GM13977 (cell line): ENCODE results near the gene SYT11.

Experiments
- DNase-seq: peaks from one replicate; pipeline ENCODE4 v3.0.0; 2012; ENCODE audit warnings: low spot score
- in situ Hi-C: fragments of 300-500 bp; cut with MboI; formaldehyde crosslinking; loops from one replicate; pipeline ENCODE4 v1.12.0; 2022; ENCODE audit warnings: low sequenced_read_pairs, low pct_unique_long_range_greater_than_20kb, mixed read lengths, inconsistent platforms; ENCODE audit not compliant: unreplicated experiment
- TF ChIP-seq, protein P1 (sequence below): IDR thresholded peaks from 2 replicates; pipeline ENCODE4 v1.5.1; 2012; ENCODE audit warnings: mild to moderate bottlenecking, control low read depth; ENCODE audit not compliant: insufficient read depth; ENCODE audit errors: extremely low read depth, missing control alignments

The SYT11 gene

DNA sequence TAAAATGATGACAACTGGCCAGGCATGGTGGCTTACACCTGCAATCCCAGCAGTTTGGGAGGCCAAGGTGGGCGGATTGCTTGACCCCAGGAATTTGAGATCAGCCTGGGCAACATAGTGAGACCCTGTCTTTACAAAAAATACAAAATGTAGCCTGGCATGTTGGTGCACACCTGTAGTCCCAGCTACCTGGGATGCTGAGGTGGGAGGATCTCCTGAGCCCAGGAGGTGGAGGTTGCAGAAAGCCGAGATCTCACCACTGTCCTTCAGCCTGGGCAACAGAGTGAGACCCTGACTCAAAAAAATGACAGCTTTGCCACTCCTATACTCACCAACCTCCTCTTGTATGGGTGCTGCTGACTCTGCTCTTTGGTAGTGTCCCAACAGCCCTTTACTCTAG, 18.6 kb downstream of the SYT11 start:
- in situ Hi-C loops = no loop called here
- DNase-seq = no peak
- TF ChIP-seq, protein P1, sequence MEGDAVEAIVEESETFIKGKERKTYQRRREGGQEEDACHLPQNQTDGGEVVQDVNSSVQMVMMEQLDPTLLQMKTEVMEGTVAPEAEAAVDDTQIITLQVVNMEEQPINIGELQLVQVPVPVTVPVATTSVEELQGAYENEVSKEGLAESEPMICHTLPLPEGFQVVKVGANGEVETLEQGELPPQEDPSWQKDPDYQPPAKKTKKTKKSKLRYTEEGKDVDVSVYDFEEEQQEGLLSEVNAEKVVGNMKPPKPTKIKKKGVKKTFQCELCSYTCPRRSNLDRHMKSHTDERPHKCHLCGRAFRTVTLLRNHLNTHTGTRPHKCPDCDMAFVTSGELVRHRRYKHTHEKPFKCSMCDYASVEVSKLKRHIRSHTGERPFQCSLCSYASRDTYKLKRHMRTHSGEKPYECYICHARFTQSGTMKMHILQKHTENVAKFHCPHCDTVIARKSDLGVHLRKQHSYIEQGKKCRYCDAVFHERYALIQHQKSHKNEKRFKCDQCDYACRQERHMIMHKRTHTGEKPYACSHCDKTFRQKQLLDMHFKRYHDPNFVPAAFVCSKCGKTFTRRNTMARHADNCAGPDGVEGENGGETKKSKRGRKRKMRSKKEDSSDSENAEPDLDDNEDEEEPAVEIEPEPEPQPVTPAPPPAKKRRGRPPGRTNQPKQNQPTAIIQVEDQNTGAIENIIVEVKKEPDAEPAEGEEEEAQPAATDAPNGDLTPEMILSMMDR = no peak

- no peak for DNase-seq
- TF ChIP-seq, protein P1 = no peak
- in situ Hi-C loops = no loop called here
Observed at GRCh38 chr1:155880251-155880650, 20.9 kb downstream of the SYT11 start.

GRCh38 chr1:155880950-155881349, 21.6 kb downstream of the SYT11 start:
- TF ChIP-seq, protein P1 = no peak
- in situ Hi-C loops = no loop called here
- no peak for DNase-seq

GRCh38 chr1:155882235-155882634, 22.9 kb downstream of the SYT11 start:
- DNase-seq = peak; percentile 56
- TF ChIP-seq, protein P1 = no peak
- in situ Hi-C loops = no loop called here

DNA sequence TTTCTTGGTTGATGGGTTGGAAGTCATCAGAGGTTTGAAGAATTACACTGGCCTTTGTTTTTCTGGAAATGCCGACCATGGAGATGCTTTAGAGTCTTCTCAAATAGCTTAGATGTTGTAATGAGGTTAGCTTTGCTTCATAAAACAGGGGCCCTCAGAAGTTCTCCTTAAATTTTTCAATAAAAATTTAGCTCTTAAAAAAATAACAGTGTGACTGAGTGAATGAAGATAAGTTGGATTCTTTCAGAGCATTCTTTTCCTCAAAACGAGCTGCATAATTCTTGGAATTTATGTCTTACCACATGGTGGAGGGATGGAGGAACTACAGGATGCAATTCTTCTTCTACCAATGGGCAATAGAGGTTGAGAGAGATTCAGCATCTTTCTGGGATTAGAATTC, 23.4 kb downstream of the SYT11 start:
- TF ChIP-seq, protein P1 = no peak
- DNase-seq = no peak
- in situ Hi-C loops = no loop called here

DNA sequence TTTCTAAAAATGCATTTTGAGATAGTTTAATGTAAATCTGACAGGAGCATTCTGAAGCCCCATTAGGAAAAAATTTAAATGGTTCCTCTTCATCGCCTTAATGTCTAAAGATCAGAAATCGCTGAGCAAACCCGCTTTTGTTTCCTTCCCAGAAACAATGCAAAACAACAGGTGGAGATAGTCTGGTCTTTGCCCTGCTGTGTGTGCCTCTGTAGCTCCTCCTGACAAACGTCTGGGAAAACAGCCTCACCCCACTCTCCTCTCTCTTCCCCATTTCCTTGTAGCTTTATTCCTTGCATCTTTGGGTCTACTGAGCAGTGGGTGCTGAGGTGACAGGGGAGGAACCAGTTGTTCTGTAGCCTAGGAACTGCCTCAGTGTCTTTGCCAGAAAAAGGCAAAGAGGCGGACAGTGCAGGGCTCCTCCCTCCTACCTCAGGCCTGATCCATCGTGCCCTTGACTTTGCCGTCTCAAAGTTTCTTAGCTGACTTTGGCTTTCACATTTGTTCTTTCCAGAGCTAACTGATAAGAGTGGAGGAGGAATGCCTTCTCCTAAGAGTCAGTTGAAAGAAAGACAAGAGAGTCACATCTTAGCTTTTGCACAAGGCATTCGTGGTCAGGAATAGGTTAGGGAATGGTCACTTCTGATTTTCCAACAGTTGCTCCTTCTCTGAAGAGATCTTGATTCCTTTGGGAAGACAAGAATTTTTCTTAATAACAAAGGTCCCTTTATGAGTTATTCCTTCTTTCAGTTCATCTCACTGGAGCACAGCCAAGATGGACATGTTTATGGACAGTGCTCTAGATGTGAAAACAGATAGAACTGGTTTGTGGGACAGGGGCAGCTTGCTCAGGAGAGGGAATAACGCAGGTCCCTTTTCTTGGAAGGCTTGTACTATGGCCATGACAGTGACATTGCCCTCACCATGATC, 24.9 kb downstream of the SYT11 start:
- in situ Hi-C loops = no loop called here
- DNase-seq = no peak
- TF ChIP-seq, protein P1 = no peak
